Subcutaneous adipose tissue (tissue), 4 donors: ENCODE data around the gene SEPTIN12. TPM values are rescaled to one million over a fixed set of nuclear protein-coding genes. Genes with fewer than 3 reads are reported as not detected.

ENCODE experiments used
- total RNA-seq, 4 donors: library from RNA; depleted of rRNA; stranded (reverse); fragments of >200 nt; gene quantifications; one replicate each; pipeline ENCODE4 v1.1.0, GENCODE V29; 2016
- TF ChIP-seq, protein P1 (sequence below): fragments of 450-650 bp; IDR thresholded peaks from one replicate; pipeline ENCODE4 v1.5.1; 2016; ENCODE audit warnings: low read depth, mild to moderate bottlenecking, control low read depth, antibody characterized with exemption, moderate library complexity

The SEPTIN12 gene
- total RNA-seq, 4 donors from 2014 or later: not detected

DNA sequence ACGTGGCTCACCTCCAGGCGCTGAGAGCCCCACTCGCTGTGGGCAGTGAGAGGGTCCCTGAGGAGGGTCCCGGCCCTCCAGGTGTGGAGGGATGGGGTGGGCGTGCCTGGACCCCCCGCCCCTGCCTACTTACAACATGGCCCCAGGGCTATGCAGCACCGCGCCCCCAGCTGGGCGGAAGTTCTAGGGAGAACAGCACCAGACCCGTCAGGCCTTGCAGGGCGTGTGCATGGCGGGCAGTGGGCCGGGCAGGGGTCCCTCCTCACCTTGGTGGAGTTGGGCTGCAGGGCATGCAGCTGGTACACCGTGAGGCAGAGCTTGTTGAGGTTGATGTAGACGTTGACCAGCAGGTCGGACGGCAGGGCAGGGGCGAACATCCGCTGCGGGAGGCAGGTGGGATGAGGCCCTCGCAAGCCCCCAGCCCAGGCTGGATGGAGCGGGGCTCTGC lies 9.7 kb upstream of the SEPTIN12 start:
- TF ChIP-seq, protein P1, sequence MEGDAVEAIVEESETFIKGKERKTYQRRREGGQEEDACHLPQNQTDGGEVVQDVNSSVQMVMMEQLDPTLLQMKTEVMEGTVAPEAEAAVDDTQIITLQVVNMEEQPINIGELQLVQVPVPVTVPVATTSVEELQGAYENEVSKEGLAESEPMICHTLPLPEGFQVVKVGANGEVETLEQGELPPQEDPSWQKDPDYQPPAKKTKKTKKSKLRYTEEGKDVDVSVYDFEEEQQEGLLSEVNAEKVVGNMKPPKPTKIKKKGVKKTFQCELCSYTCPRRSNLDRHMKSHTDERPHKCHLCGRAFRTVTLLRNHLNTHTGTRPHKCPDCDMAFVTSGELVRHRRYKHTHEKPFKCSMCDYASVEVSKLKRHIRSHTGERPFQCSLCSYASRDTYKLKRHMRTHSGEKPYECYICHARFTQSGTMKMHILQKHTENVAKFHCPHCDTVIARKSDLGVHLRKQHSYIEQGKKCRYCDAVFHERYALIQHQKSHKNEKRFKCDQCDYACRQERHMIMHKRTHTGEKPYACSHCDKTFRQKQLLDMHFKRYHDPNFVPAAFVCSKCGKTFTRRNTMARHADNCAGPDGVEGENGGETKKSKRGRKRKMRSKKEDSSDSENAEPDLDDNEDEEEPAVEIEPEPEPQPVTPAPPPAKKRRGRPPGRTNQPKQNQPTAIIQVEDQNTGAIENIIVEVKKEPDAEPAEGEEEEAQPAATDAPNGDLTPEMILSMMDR: no peak

DNA sequence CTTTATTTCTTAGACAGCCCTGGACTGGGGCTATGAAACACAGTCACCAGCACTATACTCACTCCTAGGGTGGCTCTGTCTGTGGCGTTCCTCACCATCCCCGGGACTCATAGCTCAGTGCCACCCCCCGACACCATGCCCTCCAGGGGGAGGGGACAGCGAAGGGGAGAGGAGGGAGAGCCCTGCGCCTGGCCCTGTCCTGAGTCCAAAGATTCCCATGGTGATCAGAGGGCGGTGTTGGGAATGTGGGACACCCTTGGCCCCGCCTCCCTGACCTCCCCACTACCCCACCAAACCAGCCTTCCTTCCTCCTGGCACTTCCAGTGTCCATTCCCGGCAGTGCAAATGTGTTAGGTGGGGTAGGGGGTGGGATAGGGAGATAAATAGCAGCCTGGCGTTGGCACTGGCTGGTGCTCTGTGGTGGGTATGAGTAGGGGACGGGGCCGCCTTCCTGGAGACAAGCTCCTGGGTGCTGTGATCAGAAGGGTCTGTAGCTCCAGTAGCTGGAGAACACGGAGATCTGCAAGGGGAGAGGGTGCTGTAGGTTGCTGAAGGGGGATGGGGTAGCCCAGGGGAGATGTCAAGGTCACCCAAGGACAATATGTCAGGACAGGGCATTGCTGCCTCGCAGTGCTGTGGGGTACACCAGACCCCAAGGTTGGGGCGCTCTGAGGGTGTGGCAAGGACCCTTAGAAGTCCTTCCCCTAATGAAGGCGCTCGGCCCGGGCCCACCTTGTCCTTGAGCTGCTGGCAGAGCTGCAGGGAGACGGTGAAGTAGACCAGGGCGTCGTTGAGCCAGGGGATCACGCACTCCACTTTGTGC lies 9.0 kb upstream of the SEPTIN12 start:
- TF ChIP-seq, protein P1: no peak

DNA sequence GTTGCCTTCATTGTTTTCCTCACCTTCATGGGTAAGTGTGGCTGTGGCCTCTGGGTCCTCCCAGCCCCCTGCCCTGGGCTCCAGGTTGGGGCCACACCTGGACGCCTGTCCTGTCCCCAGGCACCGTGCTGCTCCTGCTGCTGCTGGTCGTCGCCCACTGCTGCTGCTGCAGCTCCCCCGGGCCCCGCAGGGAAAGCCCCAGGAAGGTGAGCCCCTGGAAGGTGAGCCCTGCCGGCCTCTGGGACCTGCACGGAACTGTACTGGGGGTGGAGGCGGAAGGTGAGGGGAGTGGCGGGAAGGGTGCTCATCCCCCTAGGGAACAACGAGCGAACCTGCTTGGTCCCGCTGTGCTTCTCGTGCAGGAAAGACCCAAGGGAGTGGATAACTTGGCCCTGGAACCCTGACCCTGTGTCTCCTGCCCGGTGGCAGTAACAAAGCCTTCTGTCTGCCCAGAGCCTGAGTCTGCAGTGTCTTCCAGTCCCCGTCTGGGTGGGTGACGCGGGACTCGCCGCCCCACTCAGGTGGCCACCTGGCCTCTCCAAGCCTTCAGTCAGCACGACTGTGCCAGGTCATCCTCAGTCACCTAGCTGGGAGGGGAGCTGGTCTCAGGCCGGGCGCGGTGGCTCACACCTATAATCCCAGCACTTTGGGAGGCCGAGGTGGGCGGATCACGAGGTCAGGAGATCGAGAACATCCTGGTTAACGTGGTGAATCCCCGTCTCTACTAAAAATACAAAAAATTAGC lies 7.9 kb upstream of the SEPTIN12 start:
- TF ChIP-seq, protein P1: no peak

DNA sequence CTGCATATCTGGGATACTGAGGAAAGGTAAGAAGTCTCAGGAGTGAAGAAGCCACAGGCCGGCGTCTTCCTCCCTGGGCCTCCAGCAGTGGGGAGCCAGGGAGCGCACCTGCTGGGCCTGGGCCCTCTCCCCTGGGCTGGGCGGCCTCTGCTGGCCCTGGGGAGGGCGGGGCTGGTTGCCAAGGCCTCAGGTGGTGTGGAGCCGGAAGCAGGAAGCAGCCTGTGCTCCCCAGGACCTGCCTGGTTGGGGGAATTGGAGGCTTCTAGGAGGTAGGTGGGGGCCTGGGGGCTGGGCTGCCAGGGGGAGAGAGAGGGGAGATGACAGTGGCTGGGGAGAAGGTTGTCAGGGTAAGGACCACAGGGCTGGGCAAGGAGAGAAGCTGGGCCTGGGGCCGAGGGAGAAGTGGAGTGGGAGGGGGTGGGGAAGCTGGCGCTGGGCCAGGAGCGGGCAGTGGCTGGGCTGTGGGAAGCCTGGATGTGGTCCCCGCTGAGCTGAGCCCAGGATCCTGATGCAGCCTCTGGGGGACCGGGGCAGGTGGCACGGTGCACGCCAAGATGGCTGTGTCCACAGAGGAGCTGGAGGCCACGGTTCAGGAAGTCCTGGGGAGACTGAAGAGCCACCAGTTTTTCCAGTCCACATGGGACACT lies 7.2 kb upstream of the SEPTIN12 start, which contains the start of gene SMIM22:
TSS of gene SMIM22 (plus strand) at position 189 of the 647 bp plus-strand sequence. CDS start at position 555, 366 bp downstream.
- TF ChIP-seq, protein P1: no peak

DNA sequence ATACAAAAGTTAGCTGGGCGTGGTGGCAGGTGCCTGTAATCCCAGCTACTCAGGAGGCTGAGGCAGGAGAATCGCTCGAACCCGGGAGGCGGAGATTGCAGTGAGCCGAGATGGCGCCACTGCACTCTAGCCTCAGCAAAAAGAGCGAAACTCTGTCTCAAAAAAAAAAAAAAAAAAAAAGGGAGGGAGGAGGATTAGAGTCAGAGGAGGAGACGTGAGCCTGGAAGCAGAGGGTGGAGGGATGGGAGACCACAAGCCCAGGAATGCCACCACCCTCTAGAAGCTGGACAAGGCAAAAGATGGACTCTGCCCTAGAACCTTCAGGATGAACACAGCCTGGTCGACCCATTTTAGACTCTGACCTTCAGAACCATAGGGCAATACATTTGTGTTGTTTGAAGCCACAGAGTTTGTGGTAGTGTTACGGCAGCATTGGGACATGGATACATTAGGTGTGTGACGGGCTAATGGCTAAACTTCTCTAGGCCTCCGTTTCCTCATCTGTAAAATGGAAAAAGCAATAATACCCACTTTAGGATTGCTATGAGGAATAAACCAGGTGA lies 4.9 kb upstream of the SEPTIN12 start:
- TF ChIP-seq, protein P1: no peak

DNA sequence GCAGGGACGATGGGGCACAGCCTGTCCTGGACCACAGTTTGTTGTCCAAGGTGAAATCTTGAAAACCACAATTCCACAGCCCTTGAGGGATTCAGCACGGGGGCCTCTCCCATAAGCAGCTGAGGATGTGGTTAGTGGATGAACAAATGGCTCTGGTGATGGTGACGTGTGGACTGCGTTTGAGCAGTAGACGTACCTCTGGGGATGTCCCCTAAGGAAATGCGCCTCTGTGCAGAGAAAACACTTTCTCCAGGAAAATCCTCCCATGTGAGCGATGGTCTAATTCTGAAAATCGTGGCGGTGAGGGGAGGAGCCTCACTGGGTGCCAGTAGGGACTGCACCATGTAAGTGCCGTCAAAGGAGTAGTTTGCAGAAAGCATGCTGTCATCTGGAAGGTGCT lies 2.7 kb upstream of the SEPTIN12 start:
- TF ChIP-seq, protein P1: no peak

DNA sequence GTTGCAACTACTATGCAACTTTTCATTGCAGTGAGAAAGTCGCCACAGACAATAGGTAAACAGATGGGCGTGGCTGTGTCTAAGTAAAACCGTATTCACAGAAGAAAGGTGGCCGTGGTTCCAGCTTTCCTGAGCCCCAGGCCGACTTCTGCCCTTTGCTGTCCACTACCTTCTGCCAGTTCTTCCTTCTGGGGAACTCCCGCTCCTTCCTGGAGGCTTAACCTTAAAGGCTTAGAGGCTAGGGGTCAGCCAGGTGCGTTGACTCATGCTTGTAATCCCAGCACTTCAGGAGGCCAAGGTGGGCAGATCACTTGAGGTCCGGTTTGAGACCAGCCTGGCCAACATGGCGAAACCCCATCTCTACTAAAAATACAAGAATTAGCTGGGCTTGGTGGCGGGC lies 2.1 kb upstream of the SEPTIN12 start:
- TF ChIP-seq, protein P1: no peak
